Prostate gland (tissue), 2 donors: ENCODE data around the gene PRKAR1B. TPM values are rescaled to one million over a fixed set of nuclear protein-coding genes. Genes with fewer than 3 reads are reported as not detected.
A peak's percentile ranks its signal among the peaks of the same experiment; 100 is the strongest.

Experiments
- DNase-seq: peaks from one replicate; pipeline ENCODE4 v3.0.0-alpha.2; 2019; ENCODE audit warnings: low spot score
- H3K27ac ChIP-seq, 2 donors: fragments of 200-600 bp; sonication (generic); 2 replicates each; pipeline ENCODE4 v1.5.1; 2017 to 2019
- H3K27me3 ChIP-seq: fragments of 200-600 bp; sonication (generic); replicated peaks from 2 replicates; pipeline ENCODE4 v1.5.1; 2019; ENCODE audit not compliant: insufficient read depth
- H3K36me3 ChIP-seq, 2 donors: fragments of 200-600 bp; sonication (generic); 1 replicate in 1 of 2; 2 replicates in 1 of 2; pipeline versions ENCODE4 v1.5.1 to v1.8.1; 2017 to 2019
- H3K4me1 ChIP-seq: fragments of 200-600 bp; sonication (generic); replicated peaks from 2 replicates; pipeline ENCODE4 v1.5.1; 2019
- H3K4me3 ChIP-seq, 2 donors: fragments of 200-600 bp; sonication (generic); 2 replicates each; pipeline ENCODE4 v1.5.1; 2017 to 2019
- H3K9me3 ChIP-seq: fragments of 200-600 bp; sonication (generic); 2 replicates; pipeline ENCODE4 v1.5.1; 2017
- POLR2A ChIP-seq: fragments of 450-650 bp; IDR thresholded peaks from one replicate; pipeline ENCODE4 v1.6.1; 2016; ENCODE audit warnings: antibody characterized with exemption, mild to moderate bottlenecking
- POLR2AphosphoS5 ChIP-seq: sonication (generic); formaldehyde crosslinking; IDR thresholded peaks from one replicate; pipeline ENCODE4 v1.6.1; 2017; ENCODE audit warnings: antibody characterized with exemption
- WGBS: methylation state at CpG from one replicate; pipeline ENCODE4 v1.1.5; 2018; 5-methylcytosine and 5-hydroxymethylcytosine counted together
- intact Hi-C: fragments of 100-400 bp; cut with DNase I; formaldehyde crosslinking; loops from one replicate; pipeline ENCODE4 v1.14.2; 2022
- total RNA-seq, 2 donors: library from RNA; depleted of rRNA; stranded (reverse); fragments of >200 nt; gene quantifications; one replicate each; pipeline ENCODE4 v1.1.0, GENCODE V29; 2016
- TF ChIP-seq, protein P1 (sequence below), 4 experiments: fragments of 200-600 bp in 2 of 4; fragments of 450-650 bp in 2 of 4; sonication (generic) in 2 of 4; IDR thresholded peaks; 1 replicate in 3 of 4; 2 replicates in 1 of 4; pipeline ENCODE4 v1.5.1; 2016 to 2019; ENCODE audit warnings: antibody characterized with exemption in 4 of 4, mild to moderate bottlenecking in 2 of 4, moderate library complexity in 2 of 4

Gene PRKAR1B
- total RNA-seq, 2 donors from 2014 or later, result 20.2 to 44.8 TPM

DNA sequence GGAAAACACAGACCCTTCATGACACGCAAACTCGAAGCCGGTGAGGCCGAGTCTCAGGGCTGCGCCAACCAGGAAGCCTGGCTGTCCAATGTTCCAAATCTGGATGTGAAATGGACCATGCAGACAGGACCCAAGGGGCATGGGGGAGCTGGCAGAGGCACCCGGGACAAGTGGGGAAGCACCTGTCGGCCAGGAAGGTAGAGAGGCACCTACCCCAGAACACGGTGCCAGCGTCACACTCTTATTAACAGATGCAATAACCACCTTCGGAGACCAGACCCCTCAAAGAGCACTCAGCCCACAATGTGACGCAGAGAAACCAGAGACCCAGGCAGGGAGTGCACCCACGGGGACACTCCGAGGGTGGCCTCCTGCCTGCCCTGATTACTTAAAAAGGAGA is 119.1 kb downstream of the PRKAR1B start:
- intact Hi-C loops, result no loop called here
- H3K27me3 ChIP-seq, result no peaks in the 10 kb centered on the region
- TF ChIP-seq POLR2A (no peak), POLR2AphosphoS5 (no peak)
- TF ChIP-seq, protein P1, sequence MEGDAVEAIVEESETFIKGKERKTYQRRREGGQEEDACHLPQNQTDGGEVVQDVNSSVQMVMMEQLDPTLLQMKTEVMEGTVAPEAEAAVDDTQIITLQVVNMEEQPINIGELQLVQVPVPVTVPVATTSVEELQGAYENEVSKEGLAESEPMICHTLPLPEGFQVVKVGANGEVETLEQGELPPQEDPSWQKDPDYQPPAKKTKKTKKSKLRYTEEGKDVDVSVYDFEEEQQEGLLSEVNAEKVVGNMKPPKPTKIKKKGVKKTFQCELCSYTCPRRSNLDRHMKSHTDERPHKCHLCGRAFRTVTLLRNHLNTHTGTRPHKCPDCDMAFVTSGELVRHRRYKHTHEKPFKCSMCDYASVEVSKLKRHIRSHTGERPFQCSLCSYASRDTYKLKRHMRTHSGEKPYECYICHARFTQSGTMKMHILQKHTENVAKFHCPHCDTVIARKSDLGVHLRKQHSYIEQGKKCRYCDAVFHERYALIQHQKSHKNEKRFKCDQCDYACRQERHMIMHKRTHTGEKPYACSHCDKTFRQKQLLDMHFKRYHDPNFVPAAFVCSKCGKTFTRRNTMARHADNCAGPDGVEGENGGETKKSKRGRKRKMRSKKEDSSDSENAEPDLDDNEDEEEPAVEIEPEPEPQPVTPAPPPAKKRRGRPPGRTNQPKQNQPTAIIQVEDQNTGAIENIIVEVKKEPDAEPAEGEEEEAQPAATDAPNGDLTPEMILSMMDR (IDR thresholded peaks at IDR 0.05), result no peak
- WGBS, result 78% methylated on average over 13 of the region's 13 CpGs
- no peaks in the 10 kb centered on the region for H3K36me3 ChIP-seq
- no peak for DNase-seq
- H3K9me3 ChIP-seq, result no peaks in the 10 kb centered on the region
- no peaks in the 10 kb centered on the region for H3K4me1 ChIP-seq
- H3K27ac ChIP-seq, result no peak overlapping the region
- H3K4me3 ChIP-seq, result no peak overlapping the region

DNA sequence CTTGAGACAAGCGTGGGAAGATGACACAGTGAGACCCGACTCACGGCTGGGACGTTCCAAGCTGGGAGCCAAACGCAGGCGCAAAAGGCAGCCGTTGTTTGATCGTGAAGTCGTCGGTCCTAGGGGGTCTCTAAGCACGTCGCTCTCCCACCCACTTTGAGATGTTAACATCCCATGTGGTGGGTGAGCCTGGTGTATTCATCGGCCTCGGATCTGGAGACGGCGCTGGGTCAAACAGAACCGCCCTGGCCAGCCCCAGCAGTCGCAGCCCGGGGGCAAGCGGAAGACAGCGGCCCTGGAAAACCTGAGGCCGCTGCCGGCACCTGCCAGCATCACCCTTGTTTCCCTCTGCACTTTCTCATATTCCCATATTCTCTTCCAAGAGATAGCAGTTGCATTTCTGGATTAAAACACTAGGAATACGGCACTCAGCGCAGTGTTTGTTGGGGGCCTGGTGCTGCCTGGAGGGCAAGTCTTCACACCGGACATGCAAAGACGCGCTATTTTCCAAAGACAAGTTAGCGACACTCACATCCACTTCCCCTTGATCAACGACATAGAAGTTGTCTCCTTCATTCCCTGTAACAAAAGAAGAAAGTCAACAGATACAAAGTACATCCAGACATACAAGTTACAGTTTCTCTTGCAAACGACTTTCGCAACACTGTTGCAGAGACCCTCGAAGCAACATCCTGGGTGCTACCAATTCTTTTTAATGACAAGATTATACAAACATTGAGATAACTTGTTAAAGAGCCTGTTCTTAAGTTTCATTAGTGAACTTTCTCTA is 121.2 kb downstream of the PRKAR1B start:
- H3K27ac ChIP-seq, result no peak overlapping the region
- H3K9me3 ChIP-seq, result no peaks in the 10 kb centered on the region
- H3K27me3 ChIP-seq, result no peaks in the 10 kb centered on the region
- no peaks in the 10 kb centered on the region for H3K4me1 ChIP-seq
- 82% methylated on average over 33 of the region's 33 CpGs for WGBS
- no peak overlapping the region for H3K4me3 ChIP-seq
- no peak for DNase-seq
- TF ChIP-seq POLR2A, result no peak
- no peak for TF ChIP-seq POLR2AphosphoS5
- intact Hi-C loops, result no loop called here
- H3K36me3 ChIP-seq, result no peaks in the 10 kb centered on the region

DNA sequence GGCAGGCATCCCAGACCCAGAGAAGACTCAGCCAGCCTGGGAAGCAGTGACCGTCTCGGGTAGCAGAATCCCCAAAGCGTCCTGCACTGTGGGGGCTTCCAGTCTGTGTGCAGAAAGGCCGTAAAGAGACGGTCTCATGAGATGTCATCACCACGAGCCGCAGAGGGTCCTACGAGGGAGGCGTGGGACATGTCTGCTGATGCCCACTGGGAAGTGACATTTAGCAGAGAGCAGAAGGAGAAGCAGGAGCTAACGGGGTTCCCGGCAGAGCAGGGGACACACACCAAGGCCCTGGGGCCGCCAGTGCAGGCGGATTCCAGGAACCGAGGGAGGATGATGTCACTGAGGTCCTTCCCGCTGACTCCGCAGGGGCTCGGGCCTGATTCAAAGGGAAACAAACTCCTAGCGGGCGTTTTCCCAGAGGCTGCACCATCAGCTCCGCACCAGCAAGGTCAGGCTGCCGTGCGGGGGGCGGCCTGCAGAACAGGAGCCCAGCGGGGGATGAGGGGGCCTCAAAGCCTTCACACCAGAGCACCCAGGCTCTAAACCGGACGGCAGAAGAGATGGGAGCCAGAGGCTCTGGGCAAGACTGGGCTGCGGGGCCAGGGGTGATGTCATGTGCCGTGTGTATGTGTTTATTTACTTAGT is 122.1 kb downstream of the PRKAR1B start:
- TF ChIP-seq, protein P1 (IDR thresholded peaks at IDR 0.05), result no peak
- no peak for TF ChIP-seq POLR2AphosphoS5
- no peak for TF ChIP-seq POLR2A
- intact Hi-C loops, result no loop called here
- 89% methylated on average over 28 of the region's 28 CpGs for WGBS
- no peaks in the 10 kb centered on the region for H3K9me3 ChIP-seq
- DNase-seq, result no peak
- no peak overlapping the region for H3K4me3 ChIP-seq
- no peaks in the 10 kb centered on the region for H3K36me3 ChIP-seq
- no peaks in the 10 kb centered on the region for H3K27me3 ChIP-seq
- H3K27ac ChIP-seq, result peak overlapping the region; percentile 53
- H3K4me1 ChIP-seq, result no peaks in the 10 kb centered on the region

DNA sequence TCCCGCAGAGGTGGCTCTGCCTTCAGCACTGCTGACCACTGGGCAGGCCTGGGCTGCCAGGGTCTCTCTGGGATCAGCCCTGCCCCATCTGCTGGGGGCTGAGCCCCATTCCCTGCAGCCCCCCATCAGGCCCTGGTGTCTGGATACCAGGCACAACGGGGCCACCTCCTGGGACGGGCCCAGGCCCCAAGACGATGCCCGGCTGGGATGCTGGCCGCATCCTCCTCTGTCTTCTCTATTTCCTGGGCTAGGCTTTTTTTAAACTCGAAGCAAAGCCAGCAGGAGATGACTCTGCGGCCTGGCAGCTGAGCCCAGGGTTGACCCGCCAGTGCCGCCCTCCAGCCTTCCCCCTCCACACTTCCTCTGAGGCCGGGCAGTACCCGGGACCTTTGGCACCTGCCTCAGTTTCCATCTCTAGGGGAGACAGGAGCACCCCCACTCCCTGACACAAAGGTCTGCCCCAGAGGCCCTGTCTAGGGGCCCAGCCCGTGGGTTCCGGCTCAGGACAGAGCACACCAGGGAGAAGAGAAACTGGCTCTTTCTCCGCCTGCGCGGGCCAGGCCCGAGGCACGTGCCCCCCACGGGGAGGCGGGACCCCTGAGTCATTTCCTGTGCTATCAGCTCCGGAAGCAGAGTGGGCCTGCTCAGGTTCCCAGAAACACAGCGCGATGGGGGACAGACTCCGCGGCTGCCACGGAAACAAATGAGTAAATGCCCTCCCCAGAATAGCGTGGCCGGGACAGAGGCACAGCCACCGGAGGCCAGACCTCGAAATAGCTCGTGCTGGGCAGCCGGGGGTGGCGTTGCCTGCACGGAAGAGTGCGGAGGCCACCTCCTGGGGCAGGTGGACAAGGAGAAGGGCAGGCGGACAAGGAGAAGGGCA is 122.8 kb downstream of the PRKAR1B start:
- intact Hi-C loops, result no loop called here
- no peaks in the 10 kb centered on the region for H3K9me3 ChIP-seq
- WGBS, result 78% methylated on average over 33 of the region's 37 CpGs
- no peak overlapping the region for H3K4me3 ChIP-seq
- TF ChIP-seq, protein P1 (IDR thresholded peaks at IDR 0.05), result no peak
- no peak for TF ChIP-seq POLR2A
- no peak for TF ChIP-seq POLR2AphosphoS5
- no peaks in the 10 kb centered on the region for H3K36me3 ChIP-seq
- no peaks in the 10 kb centered on the region for H3K4me1 ChIP-seq
- H3K27ac ChIP-seq, result peak overlapping the region; percentile 53
- DNase-seq, result peak; percentile 45
- no peaks in the 10 kb centered on the region for H3K27me3 ChIP-seq
